ENCODE data around the gene GALNT10. TPM values are rescaled to one million over a fixed set of nuclear protein-coding genes. Genes with fewer than 3 reads are reported as not detected.

Gene GALNT10
- polyA plus RNA-seq, 1 experiment, result 203 TPM

DNA sequence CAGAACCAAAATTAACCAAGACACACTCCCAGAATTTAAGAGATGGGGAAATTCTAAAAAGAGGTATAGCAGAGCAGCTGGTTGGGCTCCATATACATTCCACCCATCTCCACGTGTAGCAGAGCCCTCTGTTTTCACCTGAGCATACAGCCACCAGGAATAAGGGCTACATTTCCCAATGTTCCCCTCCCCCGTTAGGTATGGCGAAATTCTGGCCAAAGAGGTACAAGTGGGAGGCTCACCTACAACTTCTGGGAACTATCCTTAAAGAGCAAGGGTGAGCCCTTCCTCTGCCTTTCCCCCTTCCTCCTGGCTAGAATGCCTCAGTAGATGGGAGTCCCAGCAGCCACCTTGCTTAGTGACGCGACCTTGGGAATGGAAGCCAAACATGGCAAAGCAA, 250.0 kb downstream of the GALNT10 start:
- ChIA-PET CTCF (no interaction called here), POLR2A (no interaction called here)
- H3K4me3 ChIP-seq (ENCODE audit: low read depth, low read length), result no peak overlapping the region
- H3K27me3 ChIP-seq (ENCODE audit: control insufficient read depth, insufficient read depth, low read length), result no peaks in the 10 kb centered on the region
- no peak for DNase-seq (ENCODE audit: low read depth)
- H3K36me3 ChIP-seq (ENCODE audit: control insufficient read depth, insufficient read depth, low read length), result peaks cover 9% of the 10 kb centered on the region
- TF ChIP-seq, protein P1, sequence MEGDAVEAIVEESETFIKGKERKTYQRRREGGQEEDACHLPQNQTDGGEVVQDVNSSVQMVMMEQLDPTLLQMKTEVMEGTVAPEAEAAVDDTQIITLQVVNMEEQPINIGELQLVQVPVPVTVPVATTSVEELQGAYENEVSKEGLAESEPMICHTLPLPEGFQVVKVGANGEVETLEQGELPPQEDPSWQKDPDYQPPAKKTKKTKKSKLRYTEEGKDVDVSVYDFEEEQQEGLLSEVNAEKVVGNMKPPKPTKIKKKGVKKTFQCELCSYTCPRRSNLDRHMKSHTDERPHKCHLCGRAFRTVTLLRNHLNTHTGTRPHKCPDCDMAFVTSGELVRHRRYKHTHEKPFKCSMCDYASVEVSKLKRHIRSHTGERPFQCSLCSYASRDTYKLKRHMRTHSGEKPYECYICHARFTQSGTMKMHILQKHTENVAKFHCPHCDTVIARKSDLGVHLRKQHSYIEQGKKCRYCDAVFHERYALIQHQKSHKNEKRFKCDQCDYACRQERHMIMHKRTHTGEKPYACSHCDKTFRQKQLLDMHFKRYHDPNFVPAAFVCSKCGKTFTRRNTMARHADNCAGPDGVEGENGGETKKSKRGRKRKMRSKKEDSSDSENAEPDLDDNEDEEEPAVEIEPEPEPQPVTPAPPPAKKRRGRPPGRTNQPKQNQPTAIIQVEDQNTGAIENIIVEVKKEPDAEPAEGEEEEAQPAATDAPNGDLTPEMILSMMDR (IDR thresholded peaks at IDR 0.05; ENCODE audit: insufficient read depth, low read depth, low read length), result no peak

DNA sequence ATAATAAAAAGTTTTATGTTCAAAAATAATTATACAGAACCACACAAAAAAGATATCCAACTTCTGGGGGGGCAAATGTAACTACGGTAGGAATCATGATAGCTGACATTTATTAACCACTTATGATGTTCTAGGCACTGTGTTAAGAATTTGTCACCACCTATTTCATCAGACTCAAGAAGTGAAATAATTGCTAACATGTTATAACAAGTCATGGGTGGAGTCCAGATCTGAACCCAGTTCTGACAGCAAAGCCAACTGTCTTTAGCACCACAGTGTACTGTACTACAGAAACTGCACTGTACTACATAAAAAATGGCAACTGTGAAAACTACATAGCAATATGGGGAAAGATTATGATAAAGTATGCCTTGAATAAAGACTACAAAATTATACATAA, 252.3 kb downstream of the GALNT10 start:
- ChIA-PET POLR2A (no interaction called here), CTCF (no interaction called here)
- Histone ChIP-seq H3K4me3 (ENCODE audit: low read depth, low read length) (no peak overlapping the region), H3K36me3 (ENCODE audit: control insufficient read depth, insufficient read depth, low read length) (peaks cover 7% of the 10 kb centered on the region), H3K27me3 (ENCODE audit: control insufficient read depth, insufficient read depth, low read length) (no peaks in the 10 kb centered on the region)
- TF ChIP-seq, protein P1 (IDR thresholded peaks at IDR 0.05; ENCODE audit: insufficient read depth, low read depth, low read length), result no peak
- DNase-seq (ENCODE audit: low read depth), result no peak

DNA sequence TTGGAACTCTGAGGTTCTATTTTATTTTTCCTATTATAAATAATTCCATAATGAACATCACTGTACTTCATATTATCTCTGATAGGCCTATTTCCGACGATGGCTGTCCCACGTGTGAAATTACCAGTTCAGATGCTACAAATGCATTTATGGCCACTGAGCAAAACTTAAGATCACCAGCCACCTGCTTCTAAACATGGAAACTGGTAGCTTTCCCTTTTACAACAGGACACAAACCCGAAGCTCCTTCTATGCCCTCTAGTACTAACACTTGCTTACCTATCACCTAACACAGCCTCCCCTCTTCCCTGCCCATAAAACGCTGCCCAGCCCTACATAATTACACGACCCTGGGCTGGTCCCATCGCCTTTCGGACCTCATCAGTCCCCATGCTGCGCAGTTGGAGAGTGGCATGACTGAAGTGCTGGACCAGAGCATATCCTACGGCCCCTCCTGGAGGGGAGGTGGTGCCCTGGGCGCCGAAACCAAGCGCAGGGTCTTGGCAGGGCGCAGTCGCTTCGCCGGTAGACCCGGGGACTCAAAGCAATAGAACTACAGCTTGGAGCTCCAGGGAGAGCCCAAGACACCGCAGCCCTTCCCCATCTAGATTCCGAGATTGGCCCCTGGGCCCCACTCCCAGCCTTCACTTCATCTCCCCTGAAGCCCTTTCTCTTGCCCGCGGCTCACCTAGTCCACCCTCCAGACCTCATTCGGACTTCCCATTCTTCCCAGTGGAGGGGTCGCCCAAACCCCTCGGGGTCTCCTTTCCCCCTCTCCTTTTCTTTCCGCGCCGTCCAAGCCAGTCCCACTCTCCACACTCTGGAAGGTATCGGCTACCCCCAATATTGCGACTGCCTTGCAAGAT, 254.3 kb downstream of the GALNT10 start:
- Histone ChIP-seq H3K27me3 (ENCODE audit: control insufficient read depth, insufficient read depth, low read length) (no peaks in the 10 kb centered on the region), H3K36me3 (ENCODE audit: control insufficient read depth, insufficient read depth, low read length) (peaks cover 7% of the 10 kb centered on the region), H3K4me3 (ENCODE audit: low read depth, low read length) (peak overlapping the region; percentile 92)
- CTCF ChIA-PET, result no interaction called here
- TF ChIP-seq, protein P1 (IDR thresholded peaks at IDR 0.05; ENCODE audit: insufficient read depth, low read depth, low read length), result 0 out of 2 replicates have a peak, but pooled peaks have one; percentile 2
- POLR2A ChIA-PET, result no interaction called here
- DNase-seq (ENCODE audit: low read depth), result no peak

DNA sequence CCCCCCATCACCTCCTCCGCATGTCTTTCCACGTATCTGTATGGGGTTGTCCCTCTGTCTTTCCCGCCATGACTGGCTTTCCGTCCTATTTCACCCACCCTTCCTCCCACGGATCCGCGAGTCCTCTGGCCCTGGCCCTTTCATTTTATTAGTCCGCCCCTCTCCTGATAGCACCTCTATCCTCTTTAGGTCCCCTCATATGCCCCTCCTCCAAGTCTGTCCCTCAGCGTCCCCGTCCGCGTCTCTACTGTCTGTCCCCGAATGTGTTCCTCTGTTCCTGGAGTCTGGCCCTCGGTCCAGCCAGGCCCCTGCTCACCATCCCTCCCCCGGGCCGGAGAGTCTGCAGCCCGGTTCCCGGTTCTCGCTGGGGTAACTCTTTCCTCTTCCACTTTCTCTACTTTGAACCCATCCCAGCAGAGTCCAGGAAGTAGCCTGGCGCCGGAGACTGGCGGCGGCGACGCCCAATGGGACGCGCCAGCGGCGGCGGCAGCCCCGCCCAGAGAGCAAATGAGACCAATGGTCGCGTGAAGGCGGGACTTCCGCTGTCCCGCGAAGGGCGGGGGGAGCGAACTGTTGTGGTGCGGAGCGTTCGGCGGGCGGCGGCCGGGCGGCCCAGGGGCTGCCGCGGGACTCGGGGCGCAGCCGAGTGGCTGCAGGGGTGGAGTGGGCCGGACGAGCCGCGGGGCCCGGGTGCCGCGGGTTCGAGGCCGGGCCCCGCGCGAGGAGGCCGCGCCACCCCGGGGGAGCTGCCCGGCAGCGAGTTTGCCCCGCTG, 255.1 kb downstream of the GALNT10 start, which contains the start of gene SAP30L:
TSS of gene SAP30L (plus strand) at position 576 of the 773 bp plus-strand sequence. CDS start 608 bp downstream, outside the sequence.
- ChIA-PET CTCF (no interaction called here), POLR2A (no interaction called here)

More for the DNA sequence above, 255.1 kb downstream of the GALNT10 start, which contains the start of gene SAP30L:
- peak; percentile 78 for DNase-seq (ENCODE audit: low read depth)
- TF ChIP-seq, protein P1 (IDR thresholded peaks at IDR 0.05; ENCODE audit: insufficient read depth, low read depth, low read length), result no peak
- Histone ChIP-seq H3K4me3 (ENCODE audit: low read depth, low read length) (peak within 1 kb of the TSS; percentile 92), H3K27me3 (ENCODE audit: control insufficient read depth, insufficient read depth, low read length) (no peaks in the 10 kb centered on the region), H3K36me3 (ENCODE audit: control insufficient read depth, insufficient read depth, low read length) (peaks cover 5% of the 10 kb centered on the region)
